HG03039 (cell line): ENCODE data around the gene TMEM151A.

ENCODE experiments used
- ATAC-seq: cut with Tn5 transposase; IDR thresholded peaks from one replicate; pipeline ENCODE4 v1.9.1; 2021; ENCODE audit warnings: mild to moderate bottlenecking, moderate library complexity; ENCODE audit not compliant: unreplicated experiment

The TMEM151A gene

GRCh38 chr11:66334605-66335442, 43.1 kb downstream of the TMEM151A start:
- ATAC-seq, result no peak

- ATAC-seq, result no peak
Observed at GRCh38 chr11:66335531-66336233, 44.0 kb downstream of the TMEM151A start.

GRCh38 chr11:66336234-66337102, 44.8 kb downstream of the TMEM151A start, which contains the start of gene RIN1:
RIN1 (minus strand) TSS chr11:66336434; CDS start chr11:66336402, 32 bp downstream.
- peak; percentile 39 for ATAC-seq

- peak; percentile 5 for ATAC-seq
Observed at GRCh38 chr11:66337103-66337899, 45.6 kb downstream of the TMEM151A start.

GRCh38 chr11:66338276-66339161, 46.8 kb downstream of the TMEM151A start:
- no peak for ATAC-seq

- ATAC-seq, result no peak
Observed at GRCh38 chr11:66339162-66339675, 47.5 kb downstream of the TMEM151A start.

- ATAC-seq, result no peak
Observed at GRCh38 chr11:66339686-66340483, 48.2 kb downstream of the TMEM151A start.

- no peak for ATAC-seq
Observed at GRCh38 chr11:66340596-66341501, 49.2 kb downstream of the TMEM151A start.

- no peak for ATAC-seq
Observed at GRCh38 chr11:66341502-66342126, 49.9 kb downstream of the TMEM151A start.

- ATAC-seq, result no peak
Observed at GRCh38 chr11:66343176-66343575, 51.5 kb downstream of the TMEM151A start.

- peak; percentile 60 for ATAC-seq
Observed at GRCh38 chr11:66344550-66345315, 53.0 kb downstream of the TMEM151A start, which contains the start of gene BRMS1. BRMS1 (minus strand) TSS chr11:66345104; CDS start chr11:66342234, 2,870 bp downstream.

GRCh38 chr11:66345316-66345649, 53.6 kb downstream of the TMEM151A start:
- no peak for ATAC-seq
